ENCODE results near the gene WDR11. TPM values are rescaled to one million over a fixed set of nuclear protein-coding genes. Genes with fewer than 3 reads are reported as not detected.

Gene WDR11
- total RNA-seq, 1 experiment from 2014 or later: 52.8 TPM

- Histone ChIP-seq H3K36me3 (no peaks in the 10 kb centered on the region), H3K4me1 (replicated peaks) (no peaks in the 10 kb centered on the region), H3K4me3 (no peak overlapping the region), H3K9me3 (replicated peaks) (no peaks in the 10 kb centered on the region; the same call in 1 of the 2 replicates), H3K27ac (no peak overlapping the region), H3K27me3 (replicated peaks) (peaks cover 8% of the 10 kb centered on the region; the same call in 1 of the 2 replicates)
- DNase-seq (ENCODE audit: low read depth in 1 of 2, low spot score in 2 of 2): no peak
Measured at GRCh38 chr10:120825878-120826769, 25.0 kb upstream of the WDR11 start.

- no peak for DNase-seq (ENCODE audit: low read depth in 1 of 2, low spot score in 2 of 2)
- Histone ChIP-seq H3K9me3 (replicated peaks) (no peaks in the 10 kb centered on the region; the same call in 1 of the 2 replicates), H3K27me3 (replicated peaks) (peaks cover 8% of the 10 kb centered on the region), H3K36me3 (no peaks in the 10 kb centered on the region), H3K4me1 (replicated peaks) (no peaks in the 10 kb centered on the region), H3K4me3 (no peak overlapping the region), H3K27ac (no peak overlapping the region)
Measured at GRCh38 chr10:120827251-120827875, 23.8 kb upstream of the WDR11 start.

- DNase-seq (ENCODE audit: low read depth in 1 of 2, low spot score in 2 of 2): no peak
- H3K27me3 ChIP-seq (replicated peaks): peaks cover 8% of the 10 kb centered on the region
- H3K9me3 ChIP-seq (replicated peaks): no peaks in the 10 kb centered on the region; the same call in 1 of the 2 replicates
- H3K4me3 ChIP-seq: no peak overlapping the region
- no peaks in the 10 kb centered on the region for H3K36me3 ChIP-seq
- no peak overlapping the region for H3K27ac ChIP-seq
- no peaks in the 10 kb centered on the region for H3K4me1 ChIP-seq (replicated peaks)
Measured at GRCh38 chr10:120828763-120829319, 22.3 kb upstream of the WDR11 start.

- H3K4me3 ChIP-seq: no peak overlapping the region
- H3K27me3 ChIP-seq (replicated peaks): peaks cover 6% of the 10 kb centered on the region; the same call in 1 of the 2 replicates
- no peak for DNase-seq (ENCODE audit: low read depth in 1 of 2, low spot score in 2 of 2)
- no peaks in the 10 kb centered on the region for H3K36me3 ChIP-seq
- no peaks in the 10 kb centered on the region for H3K4me1 ChIP-seq (replicated peaks)
- H3K27ac ChIP-seq: no peak overlapping the region
- no peaks in the 10 kb centered on the region; the same call in 1 of the 2 replicates for H3K9me3 ChIP-seq (replicated peaks)
Measured at GRCh38 chr10:120832106-120832505, 19.1 kb upstream of the WDR11 start.

GRCh38 chr10:120833222-120833928, 17.8 kb upstream of the WDR11 start:
- H3K4me1 ChIP-seq (replicated peaks): no peaks in the 10 kb centered on the region
- no peak for DNase-seq (ENCODE audit: low read depth in 1 of 2, low spot score in 2 of 2)
- no peaks in the 10 kb centered on the region for H3K36me3 ChIP-seq
- H3K4me3 ChIP-seq: no peak overlapping the region
- no peak overlapping the region for H3K27ac ChIP-seq
- H3K9me3 ChIP-seq (replicated peaks): no peaks in the 10 kb centered on the region; the same call in 1 of the 2 replicates
- H3K27me3 ChIP-seq (replicated peaks): peaks cover 6% of the 10 kb centered on the region; the same call in 1 of the 2 replicates

GRCh38 chr10:120835603-120836002, 15.6 kb upstream of the WDR11 start:
- no peak for DNase-seq (ENCODE audit: low read depth in 1 of 2, low spot score in 2 of 2)
- Histone ChIP-seq H3K4me1 (replicated peaks) (no peaks in the 10 kb centered on the region), H3K4me3 (no peak overlapping the region), H3K27me3 (replicated peaks) (peaks cover 3% of the 10 kb centered on the region; the same call in 1 of the 2 replicates), H3K36me3 (no peaks in the 10 kb centered on the region), H3K9me3 (replicated peaks) (no peaks in the 10 kb centered on the region; the same call in 1 of the 2 replicates), H3K27ac (no peak overlapping the region)

- H3K9me3 ChIP-seq (replicated peaks): no peaks in the 10 kb centered on the region
- H3K4me1 ChIP-seq (replicated peaks): no peaks in the 10 kb centered on the region
- peaks cover 3% of the 10 kb centered on the region; the same call in 1 of the 2 replicates for H3K27me3 ChIP-seq (replicated peaks)
- no peak overlapping the region for H3K27ac ChIP-seq
- H3K4me3 ChIP-seq: no peak overlapping the region
- no peaks in the 10 kb centered on the region for H3K36me3 ChIP-seq
- no peak for DNase-seq (ENCODE audit: low read depth in 1 of 2, low spot score in 2 of 2)
Measured at GRCh38 chr10:120838941-120839340, 12.2 kb upstream of the WDR11 start.

GRCh38 chr10:120841522-120842189, 9.5 kb upstream of the WDR11 start:
- Histone ChIP-seq H3K4me1 (replicated peaks) (no peaks in the 10 kb centered on the region), H3K27me3 (replicated peaks) (peaks cover 3% of the 10 kb centered on the region; the same call in 1 of the 2 replicates), H3K36me3 (no peaks in the 10 kb centered on the region), H3K9me3 (replicated peaks) (no peaks in the 10 kb centered on the region), H3K27ac (no peak overlapping the region), H3K4me3 (no peak overlapping the region)
- no peak for DNase-seq (ENCODE audit: low read depth in 1 of 2, low spot score in 2 of 2)

- H3K9me3 ChIP-seq (replicated peaks): no peaks in the 10 kb centered on the region
- no peak overlapping the region for H3K27ac ChIP-seq
- DNase-seq (ENCODE audit: low read depth in 1 of 2, low spot score in 2 of 2): no peak
- peaks cover 5% of the 10 kb centered on the region; the same call in 1 of the 2 replicates for H3K4me1 ChIP-seq (replicated peaks)
- no peaks in the 10 kb centered on the region for H3K27me3 ChIP-seq (replicated peaks)
- H3K36me3 ChIP-seq: peaks cover 40% of the 10 kb centered on the region
- no peak overlapping the region for H3K4me3 ChIP-seq
Measured at GRCh38 chr10:120854388-120854787, 3.2 kb downstream of the WDR11 start.

GRCh38 chr10:120861178-120861855, 10.2 kb downstream of the WDR11 start:
- no peak overlapping the region for H3K4me3 ChIP-seq
- no peaks in the 10 kb centered on the region for H3K9me3 ChIP-seq (replicated peaks)
- H3K27ac ChIP-seq: no peak overlapping the region
- DNase-seq (ENCODE audit: low read depth in 1 of 2, low spot score in 2 of 2): no peak
- no peaks in the 10 kb centered on the region for H3K4me1 ChIP-seq (replicated peaks)
- H3K27me3 ChIP-seq (replicated peaks): no peaks in the 10 kb centered on the region
- H3K36me3 ChIP-seq: peaks cover 59% of the 10 kb centered on the region

GRCh38 chr10:120873741-120874140, 22.6 kb downstream of the WDR11 start:
- H3K36me3 ChIP-seq: peaks cover 45% of the 10 kb centered on the region
- no peaks in the 10 kb centered on the region for H3K4me1 ChIP-seq (replicated peaks)
- H3K9me3 ChIP-seq (replicated peaks): no peaks in the 10 kb centered on the region
- no peak for DNase-seq (ENCODE audit: low read depth in 1 of 2, low spot score in 2 of 2)
- H3K27ac ChIP-seq: no peak overlapping the region
- no peaks in the 10 kb centered on the region for H3K27me3 ChIP-seq (replicated peaks)
- no peak overlapping the region for H3K4me3 ChIP-seq

- DNase-seq (ENCODE audit: low read depth in 1 of 2, low spot score in 2 of 2): no peak
- H3K27me3 ChIP-seq (replicated peaks): no peaks in the 10 kb centered on the region
- H3K27ac ChIP-seq: no peak overlapping the region
- peaks cover 37% of the 10 kb centered on the region for H3K36me3 ChIP-seq
- no peak overlapping the region for H3K4me3 ChIP-seq
- H3K9me3 ChIP-seq (replicated peaks): no peaks in the 10 kb centered on the region
- no peaks in the 10 kb centered on the region for H3K4me1 ChIP-seq (replicated peaks)
Measured at GRCh38 chr10:120883071-120883470, 31.9 kb downstream of the WDR11 start.

All from SJSA1 (cell line).